IPS-18c (cell line): ENCODE results near the gene MRTFB.
"Not testable (repeated sequence)": the region's sequence is repeated elsewhere in the genome, so short reads cannot be mapped to it uniquely, and the experiment has no call there.

ENCODE experiments used
- H3K4me3 ChIP-seq: 2 replicates; pipeline ENCODE4 v1.7.0; 2013; ENCODE audit warnings: low read depth, mild to moderate bottlenecking, low read length, moderate library complexity; ENCODE audit not compliant: insufficient read depth
- H3K9me3 ChIP-seq: one replicate; pipeline ENCODE4 v1.6.1; 2013; ENCODE audit warnings: mild to moderate bottlenecking, low read length, moderate library complexity; ENCODE audit not compliant: control insufficient read depth, insufficient read depth

The MRTFB gene

GRCh38 chr16:14148016-14148415 lies 76.9 kb downstream of the MRTFB start:
- Histone ChIP-seq H3K9me3 (no peaks in the 10 kb centered on the region), H3K4me3 (no peak overlapping the region)

GRCh38 chr16:14148569-14148968 lies 77.5 kb downstream of the MRTFB start:
- no peaks in the 10 kb centered on the region for H3K9me3 ChIP-seq
- H3K4me3 ChIP-seq: no peak overlapping the region

- Histone ChIP-seq H3K9me3 (no peaks in the 10 kb centered on the region), H3K4me3 (no peak overlapping the region)
These were observed 79.7 kb downstream of the MRTFB start for GRCh38 chr16:14150796-14151195.

- Histone ChIP-seq H3K9me3 (no peaks in the 10 kb centered on the region), H3K4me3 (no peak overlapping the region)
These were observed 80.3 kb downstream of the MRTFB start for GRCh38 chr16:14151256-14152030.

- Histone ChIP-seq H3K4me3 (no peak overlapping the region), H3K9me3 (no peaks in the 10 kb centered on the region)
These were observed 84.6 kb downstream of the MRTFB start for GRCh38 chr16:14155572-14156190.

- Histone ChIP-seq H3K9me3 (no peaks in the 10 kb centered on the region), H3K4me3 (no peak overlapping the region)
These were observed 94.0 kb downstream of the MRTFB start for GRCh38 chr16:14164916-14165662.

- H3K9me3 ChIP-seq: no peaks in the 10 kb centered on the region
- no peak overlapping the region for H3K4me3 ChIP-seq
These were observed 97.0 kb downstream of the MRTFB start for GRCh38 chr16:14168146-14168545.

GRCh38 chr16:14172200-14172809 lies 101.2 kb downstream of the MRTFB start:
- Histone ChIP-seq H3K9me3 (no peaks in the 10 kb centered on the region), H3K4me3 (no peak overlapping the region)

- Histone ChIP-seq H3K9me3 (no peaks in the 10 kb centered on the region), H3K4me3 (no peak overlapping the region)
These were observed 104.0 kb downstream of the MRTFB start for GRCh38 chr16:14175086-14175485.

GRCh38 chr16:14177704-14178103 lies 106.6 kb downstream of the MRTFB start:
- H3K4me3 ChIP-seq: no peak overlapping the region
- no peaks in the 10 kb centered on the region for H3K9me3 ChIP-seq

- H3K4me3 ChIP-seq: no peak overlapping the region
- H3K9me3 ChIP-seq: no peaks in the 10 kb centered on the region
These were observed 108.0 kb downstream of the MRTFB start for GRCh38 chr16:14179116-14179515.

GRCh38 chr16:14180481-14180944 lies 109.4 kb downstream of the MRTFB start:
- no peaks in the 10 kb centered on the region for H3K9me3 ChIP-seq
- no peak overlapping the region for H3K4me3 ChIP-seq

GRCh38 chr16:14181371-14182050 lies 110.4 kb downstream of the MRTFB start:
- H3K4me3 ChIP-seq: no peak overlapping the region
- H3K9me3 ChIP-seq: no peaks in the 10 kb centered on the region

- H3K4me3 ChIP-seq: no peak overlapping the region
- H3K9me3 ChIP-seq: no peaks in the 10 kb centered on the region
These were observed 111.9 kb downstream of the MRTFB start for GRCh38 chr16:14182999-14183398.

GRCh38 chr16:14183962-14184361 lies 112.8 kb downstream of the MRTFB start:
- not testable (repeated sequence) for H3K4me3 ChIP-seq, H3K9me3 ChIP-seq

- no peaks in the 10 kb centered on the region for H3K9me3 ChIP-seq
- peak overlapping the region; percentile 17; the same call in 1 of the 2 replicates for H3K4me3 ChIP-seq
These were observed 115.1 kb downstream of the MRTFB start for GRCh38 chr16:14186007-14186794.
